K562 (cell line): ENCODE measurements around the gene TET2. TPM values are rescaled to one million over a fixed set of nuclear protein-coding genes. Genes with fewer than 3 reads are reported as not detected.

Experiments used
- CREB5 ChIP-seq: fragments of 250-450 bp; sonication (Bioruptor Pico); IDR thresholded peaks from 2 replicates; pipeline ENCODE4 v1.5.0; 2020; ENCODE audit warnings: mild to moderate bottlenecking
- ZBTB40 ChIP-seq, 2 experiments: fragments of 450-650 bp in 1 of 2; sonication (generic) in 1 of 2; formaldehyde crosslinking in 1 of 2; IDR thresholded peaks; 2 replicates each; pipeline versions ENCODE4 v1.7.1 to v1.9.0; 2016 to 2022; ENCODE audit warnings: inconsistent platforms in 1 of 2, mild to moderate bottlenecking in 1 of 2, missing genetic modification reagents in 1 of 2
- polyA plus RNA-seq, 8 experiments: library from polyadenylated mRNA; depleted of rRNA in 4 of 8; stranded (reverse) in 5 of 8; unstranded in 3 of 8; fragments of >200 nt; fragmentation: Nextera tagmentation in 2 of 8; fragmentation: Illumina TruSeq in 1 of 8; extraction: Ambion mirVana in 2 of 8; extraction: Trizol in 1 of 8; gene quantifications; 2 replicates each; pipeline versions ENCODE4 v1.2.1 to v1.2.3, GENCODE V29; 2011 to 2014; ENCODE audit warnings: inconsistent platforms in 1 of 8, missing spikeins in 1 of 8
- total RNA-seq, 7 experiments: library from RNA; depleted of rRNA in 6 of 7; stranded (reverse); fragments of >200 nt in 6 of 7; fragmentation: Illumina TruSeq in 2 of 7; extraction: Trizol in 2 of 7; gene quantifications; 2 replicates each; pipeline versions ENCODE4 v1.2.1 to v1.2.3, GENCODE V29; 2011 to 2021; ENCODE audit warnings: low replicate concordance in 1 of 7

The TET2 gene
- total and polyA plus RNA-seq, 9 of the 15 experiments (the other 6 are each of a cell fraction or from before 2014, with no cell fraction given), result 0.80 to 11.1 (median 4.9) TPM

GRCh38 chr4:105147553-105148161 lies 981 bp downstream of the TET2 start (continued):
- TF ChIP-seq ZBTB40 (IDR thresholded peaks at IDR 0.05), result 0 out of 2 replicates have a peak, but pooled peaks have one; percentile 22
- TF ChIP-seq ZBTB40 (CRISPR knock-in tag; IDR thresholded peaks at IDR 0.05), result no peak
- no peak for TF ChIP-seq CREB5 (CRISPR knock-in tag)
